PC-3 (cell line): ENCODE data around the gene PIGB.

ENCODE experiments used
- CTCF ChIP-seq: fragments of 300-600 bp; sonication (generic); conservative IDR thresholded peaks from 2 replicates; pipeline ENCODE4 v1.5.1; 2017; ENCODE audit warnings: antibody characterized with exemption, low read depth, mild to moderate bottlenecking, low read length
- EZH2 ChIP-seq: fragments of 300-600 bp; sonication (generic); IDR thresholded peaks from one replicate; pipeline ENCODE4 v1.6.1; 2017; ENCODE audit warnings: antibody characterized with exemption, mild to moderate bottlenecking, low read length; ENCODE audit not compliant: unreplicated experiment
- EZH2phosphoT487 ChIP-seq: fragments of 300-600 bp; sonication (generic); IDR thresholded peaks from 2 replicates; pipeline ENCODE4 v1.6.1; 2018; ENCODE audit warnings: mild to moderate bottlenecking, antibody characterized with exemption, low read length, borderline replicate concordance

- TF ChIP-seq EZH2phosphoT487 (no peak), CTCF (no peak), EZH2 (no peak)
These were observed 82.8 kb downstream of the PIGB start for GRCh38 chr15:55401786-55402246.
